Keratinocyte (primary cell): ENCODE data around the gene VMA21. TPM values are rescaled to one million over a fixed set of nuclear protein-coding genes. Genes with fewer than 3 reads are reported as not detected.

Source experiments
- DNase-seq: peaks from one replicate; pipeline ENCODE4 v3.0.0-alpha.2; 2011; ENCODE audit warnings: low read depth, missing footprints, low spot score
- FAIRE-seq: peaks from 2 replicates; lab custom pipeline; 2011; peaks lifted over from hg19 to GRCh38; lab: Jason Lieb, UNC
- H2AFZ ChIP-seq: 2 replicates; pipeline ENCODE4 v1.6.0; 2012; ENCODE audit warnings: low read length, control low read depth, inconsistent platforms; ENCODE audit not compliant: control insufficient read depth
- H3K27ac ChIP-seq: 2 replicates; pipeline ENCODE4 v1.5.1; 2011; ENCODE audit warnings: low read length; ENCODE audit not compliant: control insufficient read depth, insufficient read depth
- H3K27me3 ChIP-seq: 3 replicates; pipeline ENCODE4 v1.6.0; 2011; ENCODE audit warnings: low read length; ENCODE audit not compliant: control insufficient read depth, insufficient read depth; ENCODE audit errors: extremely low read depth
- H3K36me3 ChIP-seq, 2 experiments: 2 replicates in 1 of 2; 3 replicates in 1 of 2; pipeline ENCODE4 v1.5.1; 2011; ENCODE audit warnings: low read length in 2 of 2, mild to moderate bottlenecking in 1 of 2; ENCODE audit not compliant: control insufficient read depth in 2 of 2, insufficient read depth in 2 of 2; ENCODE audit errors: extremely low read depth in 1 of 2
- H3K4me1 ChIP-seq: 3 replicates; pipeline ENCODE4 v1.5.1; 2011; ENCODE audit warnings: low read length; ENCODE audit not compliant: control insufficient read depth, insufficient read depth; ENCODE audit errors: extremely low read depth
- H3K4me2 ChIP-seq: 3 replicates; pipeline ENCODE4 v1.6.0; 2011; ENCODE audit warnings: low read depth, low read length; ENCODE audit not compliant: control insufficient read depth, insufficient read depth; ENCODE audit errors: extremely low read depth
- H3K4me3 ChIP-seq, 3 experiments: fragments of 200-600 bp in 1 of 3; sonication (generic) in 1 of 3; 2 replicates in 2 of 3; 3 replicates in 1 of 3; pipeline ENCODE4 v1.5.1; 2011 to 2016; ENCODE audit warnings: low read length in 3 of 3, mild to moderate bottlenecking in 3 of 3, control low read depth in 2 of 3, inconsistent platforms in 1 of 3, low read depth in 1 of 3, mixed read lengths in 1 of 3, mixed run types in 1 of 3, moderate library complexity in 1 of 3; ENCODE audit not compliant: control insufficient read depth in 2 of 3, insufficient read depth in 2 of 3; ENCODE audit errors: extremely low read depth in 1 of 3
- H3K79me2 ChIP-seq: 2 replicates; pipeline ENCODE4 v1.6.0; 2012; ENCODE audit warnings: low read length; ENCODE audit not compliant: control insufficient read depth, insufficient read depth
- H3K9ac ChIP-seq: 3 replicates; pipeline ENCODE4 v1.6.0; 2011; ENCODE audit warnings: low read length; ENCODE audit not compliant: control insufficient read depth, insufficient read depth; ENCODE audit errors: extremely low read depth
- H3K9me1 ChIP-seq: 3 replicates; pipeline ENCODE4 v1.6.0; 2011; ENCODE audit warnings: low read length; ENCODE audit not compliant: control insufficient read depth, insufficient read depth; ENCODE audit errors: extremely low read depth
- H3K9me3 ChIP-seq: 2 replicates; pipeline ENCODE4 v1.5.1; 2012; ENCODE audit warnings: low read depth, low read length; ENCODE audit not compliant: control insufficient read depth
- H4K20me1 ChIP-seq: 3 replicates; pipeline ENCODE4 v1.6.0; 2011; ENCODE audit warnings: low read length; ENCODE audit not compliant: control insufficient read depth, insufficient read depth; ENCODE audit errors: extremely low read depth
- CTCF ChIP-seq, 3 experiments: IDR thresholded peaks in 1 of 3; conservative IDR thresholded peaks in 1 of 3; optimal IDR thresholded peaks in 1 of 3; 2 replicates in 2 of 3; 3 replicates in 1 of 3; pipeline versions ENCODE3 to v1.5.1; 2011; ENCODE audit warnings: low read length in 3 of 3, mild to moderate bottlenecking in 3 of 3, moderate library complexity in 2 of 3, control low read depth in 1 of 3, inconsistent platforms in 1 of 3; ENCODE audit not compliant: insufficient read depth in 2 of 3; ENCODE audit errors: extremely low read depth in 1 of 3
- EZH2 ChIP-seq: IDR thresholded peaks from one replicate; pipeline ENCODE4 v1.6.1; 2012; ENCODE audit warnings: inconsistent platforms, mild to moderate bottlenecking, low read length, moderate library complexity
- dilution Hi-C: fragments of 300-500 bp; cut with MboI; formaldehyde crosslinking; loops from one replicate; pipeline ENCODE4 v1.7.0; 2020; ENCODE audit warnings: low sequenced_read_pairs; ENCODE audit not compliant: extremely low pct_ligation_motif_present
- polyA plus RNA-seq, 5 experiments: library from polyadenylated mRNA; depleted of rRNA in 3 of 5; stranded (reverse) in 3 of 5; stranded (forward) in 1 of 5; unstranded in 1 of 5; fragments of >200 nt; gene quantifications; 1 replicate in 1 of 5; 2 replicates in 3 of 5; 3 replicates in 1 of 5; pipeline versions ENCODE4 v1.2.1 to v1.2.3, GENCODE V29; 2011 to 2012; ENCODE audit warnings: missing spikeins in 2 of 5, low read depth in 1 of 5, low replicate concordance in 1 of 5

The VMA21 gene
- polyA plus RNA-seq, 1 donor (not counting 4 experiments of a cell fraction or from before 2014, with no cell fraction given) = 29.4 TPM

- H3K9me1 ChIP-seq = no peaks in the 10 kb centered on the region
- dilution Hi-C loops = no loop called here
- no peak for TF ChIP-seq CTCF (optimal IDR thresholded peaks at IDR 0.05 in 1 of 3, IDR thresholded peaks at IDR 0.05 in 1 of 3, conservative IDR thresholded peaks at IDR 0.05 in 1 of 3; ENCODE audit: extremely low read depth in 1 of 3, insufficient read depth in 2 of 3, low read length in 3 of 3)
- no peak for TF ChIP-seq EZH2
These were observed 31.4 kb upstream of the VMA21 start for GRCh38 chrX:151365579-151365978.

GRCh38 chrX:151370906-151371305 lies 26.1 kb upstream of the VMA21 start:
- FAIRE-seq (no peak), DNase-seq (no peak)
- Histone ChIP-seq H3K4me2 (no peak overlapping the region), H3K9me3 (no peaks in the 10 kb centered on the region), H3K27me3 (peaks cover 2% of the 10 kb centered on the region), H3K27ac (no peak overlapping the region), H3K79me2 (no peaks in the 10 kb centered on the region), H2AFZ (no peak overlapping the region), H3K36me3 (no peaks in the 10 kb centered on the region), H3K9me1 (no peaks in the 10 kb centered on the region), H3K9ac (no peak overlapping the region), H4K20me1 (no peaks in the 10 kb centered on the region), H3K4me1 (no peaks in the 10 kb centered on the region), H3K4me3 (no peak overlapping the region)
- TF ChIP-seq CTCF (optimal IDR thresholded peaks at IDR 0.05 in 1 of 3, IDR thresholded peaks at IDR 0.05 in 1 of 3, conservative IDR thresholded peaks at IDR 0.05 in 1 of 3; ENCODE audit: extremely low read depth in 1 of 3, insufficient read depth in 2 of 3, low read length in 3 of 3) = no peak
- no peak for TF ChIP-seq EZH2
- dilution Hi-C loops = no loop called here

More at GRCh38 chrX:151365579-151365978, 31.4 kb upstream of the VMA21 start:
- Histone ChIP-seq H3K27me3 (peaks cover 2% of the 10 kb centered on the region), H3K9me3 (no peaks in the 10 kb centered on the region), H3K27ac (no peak overlapping the region), H3K9ac (no peak overlapping the region), H3K4me3 (no peak overlapping the region), H3K4me2 (no peak overlapping the region), H3K36me3 (no peaks in the 10 kb centered on the region), H3K79me2 (no peaks in the 10 kb centered on the region), H2AFZ (no peak overlapping the region), H4K20me1 (no peaks in the 10 kb centered on the region), H3K4me1 (no peaks in the 10 kb centered on the region)
- FAIRE-seq (no peak), DNase-seq (no peak)
